GM13977 (cell line): Measurements from ENCODE around the gene ATP13A1.

Source experiments
- DNase-seq: peaks from one replicate; pipeline ENCODE4 v3.0.0; 2012; ENCODE audit warnings: low spot score
- CTCF ChIP-seq: IDR thresholded peaks from 2 replicates; pipeline ENCODE4 v1.5.1; 2012; ENCODE audit warnings: mild to moderate bottlenecking, control low read depth; ENCODE audit not compliant: insufficient read depth; ENCODE audit errors: extremely low read depth, missing control alignments
- in situ Hi-C: fragments of 300-500 bp; cut with MboI; formaldehyde crosslinking; loops from one replicate; pipeline ENCODE4 v1.12.0; 2022; ENCODE audit warnings: low sequenced_read_pairs, low pct_unique_long_range_greater_than_20kb, mixed read lengths, inconsistent platforms; ENCODE audit not compliant: unreplicated experiment

The ATP13A1 gene

DNA sequence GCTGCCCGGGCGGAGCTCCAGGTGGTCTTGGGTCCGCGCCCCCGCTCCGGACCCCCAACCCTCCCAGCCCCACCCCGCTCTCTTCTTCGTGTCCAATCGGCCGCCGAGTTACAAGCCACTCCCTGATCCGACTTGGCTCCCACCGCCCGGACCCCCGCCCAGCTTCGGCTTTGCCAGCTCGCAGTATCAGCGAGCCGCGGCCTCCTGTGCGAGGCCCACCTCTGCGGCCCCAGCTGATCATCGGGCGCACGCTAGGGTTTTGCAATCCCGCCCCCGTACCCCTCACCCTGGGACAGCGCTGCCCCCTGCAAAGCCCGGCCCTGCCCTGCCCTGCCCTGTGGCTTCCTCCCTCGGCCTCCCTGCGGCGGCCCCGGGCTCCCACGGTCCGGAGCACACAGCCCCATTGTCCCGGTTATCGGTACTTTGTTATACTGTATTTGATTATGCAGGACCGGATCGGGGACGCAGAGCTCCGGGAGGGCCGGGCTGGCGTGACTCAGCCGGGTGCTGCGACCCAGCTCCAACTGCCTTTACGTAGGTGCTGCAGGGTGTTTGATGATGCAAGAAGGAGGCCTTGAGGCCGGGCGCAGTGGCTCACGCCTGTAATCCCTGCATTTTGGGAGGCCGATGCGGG lies 34.9 kb downstream of the ATP13A1 start:
- in situ Hi-C loops: no loop called here
- peak; percentile 79 for DNase-seq
- no peak for TF ChIP-seq CTCF

DNA sequence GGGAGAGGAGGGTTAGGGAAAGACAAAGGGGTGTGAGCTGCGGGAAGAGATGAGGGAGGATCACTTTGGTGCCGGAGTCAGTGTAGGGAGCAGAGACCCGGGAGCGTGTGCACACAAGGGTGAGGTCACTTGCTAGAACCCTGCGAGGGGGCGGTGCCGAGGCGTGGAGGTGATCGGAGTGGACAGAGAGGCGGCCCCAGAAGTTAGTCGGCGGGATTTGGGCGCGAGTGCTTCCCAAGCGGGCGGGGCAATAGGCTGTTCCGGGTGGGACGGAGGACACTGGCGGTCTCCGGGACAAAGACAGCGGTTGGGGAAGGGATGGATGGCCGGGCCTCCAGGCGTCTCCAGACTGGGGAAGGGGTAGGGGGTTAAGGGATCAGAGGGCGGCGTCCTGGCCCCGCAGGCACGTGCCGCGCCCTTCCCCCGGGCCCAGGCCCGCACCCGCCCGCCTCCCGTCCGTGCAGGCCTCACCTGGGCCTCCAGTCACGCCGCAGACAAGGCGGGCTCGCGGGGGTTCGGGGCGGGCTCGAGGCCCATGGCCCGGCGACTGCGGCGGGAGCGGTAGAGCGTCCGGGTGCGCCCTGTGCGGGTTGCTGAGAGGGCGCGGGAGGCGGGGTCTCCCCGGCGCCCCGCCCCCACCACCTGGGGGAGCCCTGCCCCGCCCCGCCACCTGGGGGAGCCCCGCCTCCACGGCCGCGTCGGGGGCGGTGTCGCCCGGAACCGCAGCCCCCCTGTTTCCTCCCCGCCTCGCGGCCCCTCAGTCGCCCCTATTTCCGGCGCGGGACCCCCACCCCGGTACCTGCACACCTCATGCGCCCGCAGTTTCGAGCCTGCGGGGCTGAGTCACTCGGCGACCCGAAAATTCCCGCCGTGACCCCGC lies 35.6 kb downstream of the ATP13A1 start, which contains the start of gene LPAR2:
Gene LPAR2, minus strand, starts transcription at position 600 of the 880 bp plus-strand sequence. CDS start 945 bp downstream, outside the sequence.
- in situ Hi-C loops: no loop called here
- peak; percentile 98 for DNase-seq
- peak; percentile 3 for TF ChIP-seq CTCF

DNA sequence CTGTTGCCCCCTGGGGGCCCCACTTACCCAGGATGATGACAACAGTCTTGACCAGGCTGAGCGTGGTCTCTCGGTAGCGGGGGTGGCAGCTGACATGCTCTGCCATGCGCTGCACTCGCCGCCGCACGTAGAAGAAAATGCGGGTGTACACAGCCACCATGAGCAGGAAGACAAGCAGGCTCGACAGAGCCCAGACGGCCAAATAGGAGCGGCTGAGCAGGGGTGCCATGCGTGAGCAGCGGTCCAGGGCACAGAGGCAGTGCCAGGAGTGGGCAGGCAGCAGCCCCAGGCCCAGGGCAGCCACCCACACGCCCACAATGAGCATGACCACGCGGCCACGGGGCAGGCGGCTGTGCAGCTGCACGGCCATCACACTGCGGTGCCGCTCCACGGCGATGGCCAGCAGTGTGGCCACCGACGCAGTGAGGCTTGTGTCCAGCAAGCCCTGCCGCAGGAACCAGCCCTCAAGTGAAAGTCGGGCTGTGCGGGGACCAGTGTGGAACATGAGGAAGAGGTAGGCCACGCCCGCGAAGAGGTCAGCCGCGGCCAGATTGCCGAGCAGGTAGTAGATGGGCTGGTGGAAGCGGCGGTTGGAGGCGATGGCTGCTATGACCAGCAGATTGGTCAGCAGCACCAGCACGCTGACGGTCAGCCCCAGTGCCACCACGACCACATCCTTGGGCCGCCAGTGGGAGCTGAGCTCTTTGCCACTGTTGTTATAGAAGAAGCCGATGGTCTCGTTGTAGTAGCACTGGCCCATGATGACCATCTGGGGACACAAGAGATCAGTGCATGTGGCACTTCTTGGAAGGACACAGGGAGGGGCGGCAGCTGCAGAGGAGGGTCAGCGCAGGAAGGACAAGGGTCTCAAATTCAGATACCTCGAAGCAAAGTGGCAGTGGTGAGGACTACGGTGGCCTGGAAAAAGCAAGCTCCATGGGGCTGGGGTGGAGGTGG lies 36.7 kb downstream of the ATP13A1 start:
- DNase-seq: no peak
- in situ Hi-C loops: no loop called here

GRCh38 chr19:19624032-19624570 lies 39.4 kb downstream of the ATP13A1 start:
- in situ Hi-C loops: no loop called here
- no peak for TF ChIP-seq CTCF

More for the DNA sequence above, 36.7 kb downstream of the ATP13A1 start:
- no peak for TF ChIP-seq CTCF

GRCh38 chr19:19623383-19623782 lies 40.1 kb downstream of the ATP13A1 start:
- in situ Hi-C loops: no loop called here
- TF ChIP-seq CTCF: no peak

More at GRCh38 chr19:19624032-19624570, 39.4 kb downstream of the ATP13A1 start:
- no peak for DNase-seq

DNA sequence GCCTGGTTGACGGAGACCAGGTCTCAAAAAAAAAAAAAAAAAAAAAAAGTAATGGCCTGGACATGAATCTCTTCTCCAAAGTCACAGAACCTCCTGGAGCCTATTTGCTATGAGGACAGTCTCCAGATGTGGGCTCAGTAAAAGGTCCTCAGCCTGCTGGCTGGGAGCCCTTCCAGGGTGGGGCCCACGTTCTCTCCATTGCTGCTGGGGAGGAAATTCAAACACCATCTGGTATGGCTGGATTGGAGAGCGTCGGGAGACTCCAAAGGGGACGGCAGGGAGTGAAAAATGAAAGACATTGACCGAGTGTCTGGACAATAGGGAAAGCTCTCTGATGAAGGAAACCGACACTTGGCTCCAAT lies 43.6 kb downstream of the ATP13A1 start:
- no peak for DNase-seq
- in situ Hi-C loops: no loop called here
- no peak for TF ChIP-seq CTCF

More at GRCh38 chr19:19623383-19623782, 40.1 kb downstream of the ATP13A1 start:
- DNase-seq: no peak
